ENCODE measurements around the gene ROR2. TPM values are rescaled to one million over a fixed set of nuclear protein-coding genes. Genes with fewer than 3 reads are reported as not detected.

The ROR2 gene
- polyA plus RNA-seq, 1 experiment: 9.7 TPM

DNA sequence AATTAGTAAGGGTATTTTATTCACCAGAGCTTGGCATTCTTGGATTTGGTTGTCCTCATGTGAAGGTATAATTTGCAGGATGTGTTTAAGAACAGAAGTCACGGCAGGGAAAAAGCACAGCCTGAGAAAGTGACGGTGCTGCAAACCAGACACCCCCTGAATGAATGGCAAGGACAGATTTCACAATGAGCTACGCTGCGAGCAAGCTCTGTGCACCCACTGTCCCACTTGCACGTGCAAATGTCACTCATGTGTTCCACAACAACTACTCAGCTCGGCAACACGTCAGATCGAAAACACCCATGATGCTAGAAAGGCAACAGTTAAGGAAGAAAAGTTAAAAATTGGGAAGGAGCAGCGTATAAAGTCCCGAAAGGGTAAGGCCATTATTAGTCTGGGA, 168.9 kb downstream of the ROR2 start:
- POLR2A ChIA-PET: no interaction called here
- peaks cover 3% of the 10 kb centered on the region for H3K27me3 ChIP-seq (ENCODE audit: control insufficient read depth, insufficient read depth, low read length)
- H3K27ac ChIP-seq (ENCODE audit: low read depth, low read length): no peak overlapping the region
- DNase-seq (ENCODE audit: low read depth, low spot score): no peak
- CTCF ChIA-PET: no interaction called here
- TF ChIP-seq, protein P1, sequence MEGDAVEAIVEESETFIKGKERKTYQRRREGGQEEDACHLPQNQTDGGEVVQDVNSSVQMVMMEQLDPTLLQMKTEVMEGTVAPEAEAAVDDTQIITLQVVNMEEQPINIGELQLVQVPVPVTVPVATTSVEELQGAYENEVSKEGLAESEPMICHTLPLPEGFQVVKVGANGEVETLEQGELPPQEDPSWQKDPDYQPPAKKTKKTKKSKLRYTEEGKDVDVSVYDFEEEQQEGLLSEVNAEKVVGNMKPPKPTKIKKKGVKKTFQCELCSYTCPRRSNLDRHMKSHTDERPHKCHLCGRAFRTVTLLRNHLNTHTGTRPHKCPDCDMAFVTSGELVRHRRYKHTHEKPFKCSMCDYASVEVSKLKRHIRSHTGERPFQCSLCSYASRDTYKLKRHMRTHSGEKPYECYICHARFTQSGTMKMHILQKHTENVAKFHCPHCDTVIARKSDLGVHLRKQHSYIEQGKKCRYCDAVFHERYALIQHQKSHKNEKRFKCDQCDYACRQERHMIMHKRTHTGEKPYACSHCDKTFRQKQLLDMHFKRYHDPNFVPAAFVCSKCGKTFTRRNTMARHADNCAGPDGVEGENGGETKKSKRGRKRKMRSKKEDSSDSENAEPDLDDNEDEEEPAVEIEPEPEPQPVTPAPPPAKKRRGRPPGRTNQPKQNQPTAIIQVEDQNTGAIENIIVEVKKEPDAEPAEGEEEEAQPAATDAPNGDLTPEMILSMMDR (IDR thresholded peaks at IDR 0.05; ENCODE audit: low read depth, low read length): no peak
- peaks cover 7% of the 10 kb centered on the region for H3K9me3 ChIP-seq (ENCODE audit: control insufficient read depth, insufficient read depth, low read length)
- H3K4me3 ChIP-seq (ENCODE audit: low read depth, low read length): no peak overlapping the region

- ChIA-PET POLR2A (interaction anchor here (1.7 kb wide), 1 partner anchor 13 kb away, joined by 10 read pairs; no protein-coding TSS in a partner anchor), CTCF (interaction anchor here (4.9 kb wide), 1 partner anchor 176 kb away, joined by 24 read pairs; no protein-coding TSS in a partner anchor)
- Histone ChIP-seq H3K4me3 (ENCODE audit: low read depth, low read length) (no peak overlapping the region), H3K27ac (ENCODE audit: low read depth, low read length) (peak overlapping the region; percentile 34), H3K9me3 (ENCODE audit: control insufficient read depth, insufficient read depth, low read length) (peaks cover 5% of the 10 kb centered on the region; the same call in 1 of the 2 replicates), H3K27me3 (ENCODE audit: control insufficient read depth, insufficient read depth, low read length) (peaks cover 3% of the 10 kb centered on the region)
- DNase-seq (ENCODE audit: low read depth, low spot score): no peak
- TF ChIP-seq, protein P1 (IDR thresholded peaks at IDR 0.05; ENCODE audit: low read depth, low read length): no peak
These were observed 172.0 kb downstream of the ROR2 start for GRCh38 chr9:91778031-91778430.

DNA sequence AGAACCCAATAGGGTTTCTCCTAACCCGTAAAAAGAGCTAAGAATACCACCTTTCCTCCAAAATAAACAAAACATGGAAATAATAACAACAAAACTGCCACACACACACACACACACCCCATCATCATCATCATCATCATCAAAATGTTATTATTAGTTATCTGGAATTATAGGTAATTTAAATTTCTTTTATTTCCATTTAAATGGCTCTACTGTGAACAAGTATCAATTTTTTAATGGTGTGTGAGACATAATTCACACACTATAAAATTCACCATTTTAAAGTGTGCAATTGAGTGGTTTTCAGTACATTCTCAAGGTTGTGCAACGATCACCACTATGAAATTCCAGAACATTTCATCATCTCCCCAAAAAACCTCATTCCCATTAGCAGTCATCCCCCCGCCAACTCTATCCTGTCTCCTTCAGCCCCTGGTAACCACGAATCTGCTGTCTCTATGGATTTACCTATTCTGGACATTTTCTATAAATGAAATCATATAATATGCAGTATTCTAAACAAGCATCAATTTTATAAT, 172.7 kb downstream of the ROR2 start:
- CTCF ChIA-PET: interaction anchor here (0.6 to 4.9 kb wide), 6 partner anchors 18 to 176 kb away, joined by 3 to 24 read pairs (median 8); partner anchors contain the start of gene ROR2
- POLR2A ChIA-PET: interaction anchor here (1.0 to 1.7 kb wide), 4 partner anchors 13 to 259 kb away, joined by 5 to 9 read pairs (median 5); partner anchors contain the start of gene ROR2
- H3K9me3 ChIP-seq (ENCODE audit: control insufficient read depth, insufficient read depth, low read length): no peaks in the 10 kb centered on the region
- peak; percentile 37 for DNase-seq (ENCODE audit: low read depth, low spot score)
- TF ChIP-seq, protein P1 (IDR thresholded peaks at IDR 0.05; ENCODE audit: low read depth, low read length): no peak
- H3K4me3 ChIP-seq (ENCODE audit: low read depth, low read length): no peak overlapping the region
- H3K27me3 ChIP-seq (ENCODE audit: control insufficient read depth, insufficient read depth, low read length): no peaks in the 10 kb centered on the region
- peak overlapping the region; percentile 34 for H3K27ac ChIP-seq (ENCODE audit: low read depth, low read length)

DNA sequence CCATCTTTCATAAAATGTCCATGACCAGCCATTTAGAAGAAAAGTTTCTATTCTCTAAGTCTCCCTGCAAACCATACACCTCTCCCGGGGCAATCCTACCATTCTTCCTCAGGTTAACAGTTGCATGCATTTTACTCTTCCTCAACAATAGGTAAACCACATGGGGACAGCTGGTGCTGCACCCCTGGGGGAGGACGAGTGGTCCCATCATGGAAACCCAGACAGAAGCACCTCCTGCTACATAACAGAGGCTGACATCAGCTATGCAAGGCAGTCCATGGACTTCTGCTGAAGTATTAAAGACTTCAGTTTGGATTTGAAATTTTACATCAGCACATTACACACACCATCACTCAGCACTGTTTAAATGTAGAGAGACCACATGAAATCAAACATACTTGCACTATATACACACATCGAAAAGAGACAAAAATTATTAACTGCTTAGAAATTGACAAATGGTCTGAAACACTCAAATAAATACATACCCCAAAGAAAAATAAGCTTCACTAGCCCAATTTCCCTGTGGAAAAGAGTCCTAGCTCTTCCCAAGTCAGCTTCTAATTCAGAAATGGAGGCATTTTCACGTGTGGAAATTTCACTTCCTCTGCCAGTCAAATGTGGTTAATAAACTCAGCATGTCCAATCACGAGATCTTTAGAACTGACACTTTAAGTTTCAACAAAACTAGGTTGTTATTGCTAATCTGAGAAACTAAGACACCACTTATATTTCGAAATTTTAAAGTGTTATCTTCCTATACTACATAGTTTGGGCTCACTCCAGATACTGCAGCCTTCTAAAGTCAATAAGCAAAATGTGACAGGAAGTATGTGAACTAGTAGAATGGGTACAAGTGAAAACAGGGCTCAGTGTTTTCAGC, 173.4 kb downstream of the ROR2 start:
- ChIA-PET CTCF (interaction anchor here (0.6 to 4.9 kb wide), 11 partner anchors 11 to 203 kb away, joined by 3 to 24 read pairs (median 5); partner anchors contain the start of gene ROR2), POLR2A (interaction anchor here (0.7 to 1.7 kb wide), 8 partner anchors 8 to 259 kb away, joined by 3 to 9 read pairs (median 4); partner anchors contain the start of gene ROR2)
- Histone ChIP-seq H3K27ac (ENCODE audit: low read depth, low read length) (peak overlapping the region; percentile 22), H3K9me3 (ENCODE audit: control insufficient read depth, insufficient read depth, low read length) (no peaks in the 10 kb centered on the region), H3K27me3 (ENCODE audit: control insufficient read depth, insufficient read depth, low read length) (no peaks in the 10 kb centered on the region), H3K4me3 (ENCODE audit: low read depth, low read length) (no peak overlapping the region)
- peak; percentile 13 for DNase-seq (ENCODE audit: low read depth, low spot score)
- TF ChIP-seq, protein P1 (IDR thresholded peaks at IDR 0.05; ENCODE audit: low read depth, low read length): no peak

Data from AG04450 (cell line).